GM19468 (cell line): ENCODE data around the gene NNAT.
"Not testable (repeated sequence)": the region's sequence is repeated elsewhere in the genome, so short reads cannot be mapped to it uniquely, and the experiment has no call there.

Source experiments
- ATAC-seq: cut with Tn5 transposase; IDR thresholded peaks from one replicate; pipeline ENCODE4 v1.9.1; 2021; ENCODE audit warnings: mild to moderate bottlenecking, moderate library complexity, moderate number of reproducible peaks; ENCODE audit not compliant: unreplicated experiment; ENCODE audit errors: extremely low read depth

The NNAT gene

DNA sequence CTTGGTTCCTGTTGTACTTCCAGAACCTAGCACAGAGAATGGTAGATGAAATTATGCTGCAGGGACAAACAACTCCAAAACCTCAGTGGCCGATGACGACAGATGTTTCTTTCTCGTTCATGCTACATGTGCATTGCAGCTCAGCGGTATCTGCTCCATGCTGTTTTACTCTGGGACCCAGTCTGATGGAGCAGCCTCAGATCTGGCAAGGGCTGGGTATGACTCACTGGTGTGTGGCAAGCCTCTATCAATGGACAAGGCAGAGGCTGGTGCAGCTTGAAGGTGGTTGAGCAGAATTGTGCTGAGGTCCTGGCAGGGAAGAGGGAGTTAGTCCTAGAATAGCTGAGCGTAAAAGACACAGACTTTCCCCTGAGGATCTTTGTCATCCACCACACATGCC, 17.0 kb downstream of the NNAT start:
- ATAC-seq, result no peak

GRCh38 chr20:37539424-37539823, 18.4 kb downstream of the NNAT start:
- ATAC-seq, result no peak

- no peak for ATAC-seq
Observed at GRCh38 chr20:37540001-37540400, 19.0 kb downstream of the NNAT start.

DNA sequence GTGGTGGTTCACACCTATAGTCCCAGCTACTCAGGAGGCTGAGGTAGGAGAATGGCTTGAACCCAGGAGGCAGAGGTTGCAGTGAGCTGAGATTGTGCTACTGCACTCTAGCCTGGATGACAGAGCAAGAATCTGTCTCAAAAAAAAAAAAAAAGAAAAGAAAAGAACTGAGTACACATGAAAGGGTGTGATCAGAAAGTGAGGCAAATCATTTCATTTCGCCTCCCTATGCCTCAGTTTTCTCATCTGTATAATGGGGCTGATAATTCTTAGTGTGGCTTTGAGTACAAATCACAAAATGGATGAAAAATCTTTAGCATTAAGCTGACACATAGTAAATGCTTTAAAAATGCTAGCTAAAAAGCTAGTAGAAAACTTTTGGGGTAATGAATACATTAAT, 19.8 kb downstream of the NNAT start:
- not testable (repeated sequence) for ATAC-seq

GRCh38 chr20:37541326-37541725, 20.3 kb downstream of the NNAT start:
- ATAC-seq, result no peak

DNA sequence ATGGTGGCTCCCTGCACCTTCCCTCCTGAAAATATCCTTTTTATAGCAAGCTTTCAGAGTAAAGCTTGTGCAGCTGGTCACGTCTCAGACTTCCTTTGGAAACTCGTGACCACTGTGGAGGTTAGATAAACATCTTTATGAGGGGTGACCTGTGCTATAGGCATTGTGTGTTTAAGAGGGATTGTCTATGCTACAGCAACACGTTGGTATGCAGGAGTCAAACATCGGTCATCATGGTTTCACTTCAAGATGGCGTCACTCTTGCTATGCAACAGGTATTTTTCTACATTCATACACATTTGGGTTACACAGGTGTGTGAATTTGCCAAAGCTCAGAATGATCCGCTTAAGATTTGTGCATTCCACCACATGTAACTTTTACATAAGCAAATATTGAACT, 21.2 kb downstream of the NNAT start:
- ATAC-seq, result no peak

DNA sequence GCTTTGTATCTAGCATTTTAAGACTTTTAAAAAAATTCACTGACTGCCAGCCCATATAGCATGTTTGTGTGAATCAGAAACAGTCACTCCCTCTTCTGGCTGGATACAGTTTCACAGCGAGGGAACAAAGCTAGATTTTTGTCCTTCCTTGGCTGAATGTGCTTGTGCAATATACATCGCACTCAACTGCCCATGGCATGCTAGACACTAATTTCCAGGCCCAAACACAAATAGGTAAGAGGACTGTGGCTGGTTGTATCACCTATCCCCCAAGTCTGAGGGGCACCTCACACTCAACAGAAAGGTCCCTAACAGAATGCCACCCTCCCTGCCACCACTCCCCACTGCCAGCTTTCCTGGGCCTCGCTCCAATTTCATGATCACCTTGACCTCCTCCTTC, 22.8 kb downstream of the NNAT start:
- ATAC-seq, result no peak

DNA sequence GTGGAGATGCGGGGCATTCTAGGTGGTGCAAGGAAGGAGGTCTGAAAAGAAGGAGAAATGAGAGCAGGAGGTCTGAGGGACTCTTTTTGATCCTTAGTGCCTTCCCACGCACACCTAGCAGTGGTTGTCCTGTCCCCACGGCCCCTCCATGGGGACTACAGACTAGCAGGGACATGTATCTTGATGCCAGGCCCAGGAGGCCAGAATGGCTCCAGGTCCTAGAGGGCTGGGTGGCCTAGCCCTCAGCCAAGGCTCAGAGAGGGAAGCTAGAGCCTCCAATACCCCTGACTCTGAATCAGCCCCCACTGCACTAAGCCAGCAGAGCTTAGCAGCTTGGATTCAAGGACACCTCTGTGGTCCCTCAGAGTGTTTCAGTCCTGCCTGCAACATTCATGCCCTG, 23.3 kb downstream of the NNAT start:
- ATAC-seq, result no peak

DNA sequence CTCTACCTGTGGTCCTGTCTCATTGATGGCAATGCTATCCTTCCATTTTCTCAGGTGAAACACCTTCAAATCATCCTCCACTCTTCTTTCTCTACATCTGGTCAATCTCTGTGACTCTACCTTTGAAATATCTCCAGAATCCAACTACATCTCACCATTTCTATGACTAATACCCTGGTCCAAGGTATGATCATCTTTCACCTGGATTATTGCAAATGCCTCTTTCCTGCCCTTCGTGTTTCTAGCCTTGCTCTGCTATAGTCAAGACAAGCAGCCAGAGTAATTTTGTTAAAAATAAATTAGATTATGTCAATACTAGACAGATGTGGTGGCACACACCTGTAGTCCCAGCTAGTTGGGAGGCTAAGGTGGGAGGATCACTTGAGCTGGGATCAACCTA, 24.5 kb downstream of the NNAT start:
- ATAC-seq, result no peak

- no peak for ATAC-seq
Observed at GRCh38 chr20:37547912-37548311, 26.9 kb downstream of the NNAT start.

- not testable (repeated sequence) for ATAC-seq
Observed at GRCh38 chr20:37550101-37550920, 29.3 kb downstream of the NNAT start.

DNA sequence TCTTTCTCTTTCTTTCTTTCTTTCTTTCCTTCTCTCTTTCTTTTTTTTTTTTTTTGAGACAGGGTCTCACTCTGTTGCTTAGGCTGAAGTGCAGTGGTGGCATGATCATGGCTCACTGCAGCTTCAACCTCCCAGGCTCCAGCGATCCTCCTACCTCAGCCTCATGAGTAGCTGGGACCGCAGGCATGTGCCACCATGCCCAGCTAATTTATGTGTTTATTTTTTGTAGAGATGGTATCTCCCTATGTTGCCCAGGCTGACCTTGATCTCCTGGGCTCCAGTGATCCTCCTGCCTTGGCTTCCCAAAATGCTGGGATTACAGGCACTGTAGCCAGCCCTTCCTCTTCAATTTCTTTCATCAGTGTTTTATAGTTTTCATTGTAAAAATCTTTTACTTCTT, 30.6 kb downstream of the NNAT start:
- ATAC-seq, result not testable (repeated sequence)

DNA sequence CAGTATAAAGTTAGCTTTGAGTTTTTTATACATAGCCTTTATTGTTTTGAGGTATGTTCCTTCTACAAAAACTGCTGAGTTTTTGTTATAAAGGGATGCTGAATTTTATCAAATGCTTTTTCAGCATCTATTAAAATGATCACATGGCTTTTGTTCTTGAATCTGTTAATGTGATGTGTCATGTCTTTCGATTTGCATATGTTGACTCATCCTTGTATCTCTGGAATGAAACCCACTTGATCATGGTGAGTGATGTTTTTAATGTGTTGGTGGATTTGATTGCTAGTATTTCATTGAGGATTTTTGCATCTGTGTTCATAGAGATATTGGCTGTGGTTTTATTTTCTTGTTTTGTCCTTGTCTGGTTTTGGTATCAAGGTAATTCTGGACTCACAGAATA, 31.4 kb downstream of the NNAT start:
- no peak for ATAC-seq

- not testable (repeated sequence) for ATAC-seq
Observed at GRCh38 chr20:37554721-37555298, 33.8 kb downstream of the NNAT start.

GRCh38 chr20:37556538-37556937, 35.5 kb downstream of the NNAT start:
- no peak for ATAC-seq

DNA sequence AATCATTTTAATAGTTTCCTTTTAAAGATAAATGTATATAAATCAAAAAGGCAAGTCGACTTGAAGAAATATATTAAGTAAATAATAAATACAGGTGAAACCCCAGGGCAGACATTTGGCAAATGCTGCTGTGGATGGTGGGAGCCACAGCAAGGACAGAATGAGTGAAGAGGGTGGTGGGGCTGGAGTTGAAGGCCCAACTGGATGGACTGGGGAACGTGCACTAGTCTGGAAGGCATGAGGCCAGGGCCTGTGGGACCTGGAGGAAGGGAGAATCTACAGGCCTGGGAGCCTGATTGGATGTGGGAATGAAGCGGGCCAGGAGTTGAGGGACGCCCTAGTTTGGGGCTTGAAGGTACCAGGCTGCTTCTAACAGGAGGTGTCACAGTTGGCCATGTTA, 37.3 kb downstream of the NNAT start:
- no peak for ATAC-seq

DNA sequence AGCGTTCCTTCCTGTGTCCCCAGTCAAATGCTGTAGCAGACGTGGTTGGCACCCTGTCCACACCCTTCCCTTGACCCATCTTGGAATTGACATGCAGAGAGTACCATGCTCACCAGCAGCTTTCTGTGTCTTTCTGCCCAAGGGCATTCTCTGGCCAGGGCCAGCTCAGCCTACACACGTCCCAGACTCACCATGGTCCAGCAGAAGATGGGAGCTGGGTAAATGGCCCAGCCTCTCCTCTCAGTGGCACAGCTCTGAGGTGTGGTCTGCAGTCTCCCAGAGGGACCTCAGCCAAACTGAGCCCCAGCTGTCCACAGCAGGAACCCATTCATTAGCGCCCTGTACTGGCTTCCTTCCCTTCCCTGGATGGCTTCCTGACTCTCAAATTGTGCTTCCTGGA, 37.7 kb downstream of the NNAT start:
- ATAC-seq, result no peak

- no peak for ATAC-seq
Observed at GRCh38 chr20:37559312-37560027, 38.4 kb downstream of the NNAT start.

- no peak for ATAC-seq
Observed at GRCh38 chr20:37560629-37561028, 39.6 kb downstream of the NNAT start.

DNA sequence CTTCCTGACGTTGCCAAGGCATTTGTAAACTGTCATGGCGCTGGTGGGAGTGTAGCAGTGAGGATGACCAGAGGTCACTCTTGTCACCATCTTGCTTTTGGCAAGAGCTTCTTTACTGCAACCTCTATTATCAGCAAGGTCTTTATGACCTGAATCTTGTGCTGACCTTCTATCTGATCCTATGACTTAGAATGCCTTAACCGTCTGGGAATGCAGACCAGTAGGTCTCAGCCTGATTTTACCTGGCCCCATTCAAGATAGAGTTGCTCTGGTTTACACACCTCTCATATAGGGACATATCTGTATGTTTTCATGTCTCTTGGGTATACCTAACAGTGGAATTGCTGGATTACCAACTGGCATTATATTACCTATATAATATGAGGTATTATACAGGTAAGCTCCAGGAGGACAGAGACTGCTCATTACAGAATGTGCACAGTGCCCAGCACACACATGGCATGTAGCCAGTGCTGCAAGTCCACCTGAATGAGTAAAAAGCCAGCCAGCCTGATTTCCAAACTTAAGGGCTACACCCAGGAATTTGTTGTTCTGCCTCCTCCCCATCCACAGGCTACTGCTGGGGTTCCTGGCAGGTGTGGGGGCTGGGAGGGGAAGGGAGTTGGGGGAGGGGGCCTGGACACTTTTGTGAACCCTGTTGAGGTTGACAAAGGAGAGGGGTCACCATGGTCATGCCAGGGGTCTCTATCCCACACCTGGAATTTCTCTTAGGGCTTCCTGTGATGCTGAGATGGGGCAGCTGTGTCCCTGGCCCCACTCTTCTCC, 41.8 kb downstream of the NNAT start:
- no peak for ATAC-seq

DNA sequence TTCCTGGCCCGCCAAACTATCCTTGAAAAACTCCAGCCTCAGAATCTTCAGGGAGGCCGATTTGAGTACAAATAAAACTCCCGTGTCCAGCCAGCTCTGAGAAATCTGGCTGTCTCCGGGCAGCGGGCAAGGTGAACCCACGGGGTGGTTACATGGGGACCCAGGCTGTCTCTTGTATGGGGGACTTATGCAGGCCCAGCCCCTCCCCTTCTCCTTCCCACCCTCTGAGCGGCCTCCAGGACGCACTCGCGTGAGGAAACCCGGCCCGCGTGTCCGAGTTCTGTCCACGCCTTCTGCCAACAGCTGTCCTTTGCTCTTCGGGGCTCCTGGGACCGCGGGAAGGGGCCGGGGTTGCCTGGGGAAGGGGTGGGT, 43.0 kb downstream of the NNAT start:
- no peak for ATAC-seq
